H1 (cell line): ENCODE measurements around the gene SF3B3. TPM values are rescaled to one million over a fixed set of nuclear protein-coding genes. Genes with fewer than 3 reads are reported as not detected.

ENCODE experiments used
- ASH2L ChIP-seq: fragments of 200-600, 300-600 bp; sonication (generic); IDR thresholded peaks from one replicate; pipeline ENCODE4 v1.7.1; 2017; ENCODE audit warnings: low read length
- CHD7 ChIP-seq: fragments of 300-600 bp; sonication (generic); IDR thresholded peaks from 2 replicates; pipeline ENCODE4 v1.7.1; 2012; ENCODE audit warnings: low read length, moderate library complexity, mild to moderate bottlenecking, inconsistent platforms; ENCODE audit not compliant: insufficient replicate concordance
- EGR1 ChIP-seq: IDR thresholded peaks from 2 replicates; pipeline ENCODE4 v1.6.1; 2011; ENCODE audit warnings: low read depth, low read length, borderline replicate concordance
- KDM1A ChIP-seq: fragments of 200-600, 300-600 bp; sonication (generic); IDR thresholded peaks from 2 replicates; pipeline ENCODE4 v1.7.1; 2016; ENCODE audit warnings: mild to moderate bottlenecking, low read length, borderline replicate concordance
- KDM5A ChIP-seq: fragments of 200-600 bp; IDR thresholded peaks from 2 replicates; pipeline ENCODE4 v1.7.1; 2012; ENCODE audit warnings: mild to moderate bottlenecking, low read length, inconsistent platforms, mixed read lengths
- MAFK ChIP-seq: IDR thresholded peaks from 2 replicates; pipeline ENCODE4 v1.6.1; 2012; ENCODE audit warnings: low read depth, mild to moderate bottlenecking, improper control_type of control experiment, low read length
- NANOG ChIP-seq: IDR thresholded peaks from 2 replicates; pipeline ENCODE4 v1.6.1; 2011; ENCODE audit warnings: low read length, low read depth, mild to moderate bottlenecking, inconsistent platforms; ENCODE audit not compliant: insufficient read depth, poor library complexity, severe bottlenecking
- PHF8 ChIP-seq: fragments of 200-600 bp; sonication (generic); conservative IDR thresholded peaks from 2 replicates; pipeline ENCODE4 v1.7.1; 2012; ENCODE audit warnings: low read depth, mild to moderate bottlenecking, inconsistent platforms, low read length, moderate library complexity
- POLR2AphosphoS5 ChIP-seq: IDR thresholded peaks from 2 replicates; pipeline ENCODE4 v1.6.1; 2011; ENCODE audit warnings: low read depth, low read length
- SP1 ChIP-seq: IDR thresholded peaks from 2 replicates; pipeline ENCODE4 v1.6.1; 2011; ENCODE audit warnings: low read depth, low read length
- TAF1 ChIP-seq: IDR thresholded peaks from 2 replicates; pipeline ENCODE4 v1.6.1; 2011; ENCODE audit warnings: mild to moderate bottlenecking, low read depth, low read length
- polyA plus RNA-seq, 7 experiments: library from polyadenylated mRNA; depleted of rRNA in 3 of 7; stranded (reverse) in 5 of 7; unstranded in 2 of 7; fragments of >200 nt in 5 of 7; fragments of 200-250 nt in 2 of 7; gene quantifications; 1 replicate in 5 of 7; 2 replicates in 1 of 7; 4 replicates in 1 of 7; pipeline versions ENCODE4 v1.2.1 to v1.2.3, GENCODE V29; 2011 to 2013; ENCODE audit warnings: missing spikeins in 2 of 7, mixed read lengths in 2 of 7
- total RNA-seq: library from RNA; stranded (reverse); fragmentation: NEBNext Ultra II Directional; extraction: Animal tissue kit (Norgen Biotek cat#: 25700); gene quantifications from 2 replicates; pipeline ENCODE4 v1.2.1, GENCODE V29; 2021
- TF ChIP-seq, protein P1 (sequence below): IDR thresholded peaks from 2 replicates; pipeline ENCODE4 v1.6.1; 2011; ENCODE audit warnings: low read length, improper control_type of control experiment

Gene SF3B3
- total and polyA plus RNA-seq, 2 of the 8 experiments (the other 6 are each of a cell fraction or from before 2014, with no cell fraction given): 241 to 521 TPM

- TF ChIP-seq CHD7: no peak
- no peak for TF ChIP-seq KDM1A
- TF ChIP-seq POLR2AphosphoS5: no peak
- no peak for TF ChIP-seq PHF8
- TF ChIP-seq, protein P1, sequence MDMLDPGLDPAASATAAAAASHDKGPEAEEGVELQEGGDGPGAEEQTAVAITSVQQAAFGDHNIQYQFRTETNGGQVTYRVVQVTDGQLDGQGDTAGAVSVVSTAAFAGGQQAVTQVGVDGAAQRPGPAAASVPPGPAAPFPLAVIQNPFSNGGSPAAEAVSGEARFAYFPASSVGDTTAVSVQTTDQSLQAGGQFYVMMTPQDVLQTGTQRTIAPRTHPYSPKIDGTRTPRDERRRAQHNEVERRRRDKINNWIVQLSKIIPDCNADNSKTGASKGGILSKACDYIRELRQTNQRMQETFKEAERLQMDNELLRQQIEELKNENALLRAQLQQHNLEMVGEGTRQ: no peak
- no peak for TF ChIP-seq SP1
- TF ChIP-seq TAF1: no peak
- TF ChIP-seq KDM5A: no peak
- TF ChIP-seq ASH2L: no peak
- no peak for TF ChIP-seq MAFK
- no peak for TF ChIP-seq EGR1
- no peak for TF ChIP-seq NANOG
These were observed 51.8 kb downstream of the SF3B3 start (continued) for GRCh38 chr16:70575376-70575775.
